CD4-positive, alpha-beta T cell treated with Interleukin-12 subunit alpha and Interleukin-12 subunit beta, for 1 hour (primary cell): ENCODE data around the gene FGFR4.

ENCODE experiments used
- DNase-seq: peaks from one replicate; pipeline ENCODE4 v3.0.0-alpha.2; 2020

The FGFR4 gene

DNA sequence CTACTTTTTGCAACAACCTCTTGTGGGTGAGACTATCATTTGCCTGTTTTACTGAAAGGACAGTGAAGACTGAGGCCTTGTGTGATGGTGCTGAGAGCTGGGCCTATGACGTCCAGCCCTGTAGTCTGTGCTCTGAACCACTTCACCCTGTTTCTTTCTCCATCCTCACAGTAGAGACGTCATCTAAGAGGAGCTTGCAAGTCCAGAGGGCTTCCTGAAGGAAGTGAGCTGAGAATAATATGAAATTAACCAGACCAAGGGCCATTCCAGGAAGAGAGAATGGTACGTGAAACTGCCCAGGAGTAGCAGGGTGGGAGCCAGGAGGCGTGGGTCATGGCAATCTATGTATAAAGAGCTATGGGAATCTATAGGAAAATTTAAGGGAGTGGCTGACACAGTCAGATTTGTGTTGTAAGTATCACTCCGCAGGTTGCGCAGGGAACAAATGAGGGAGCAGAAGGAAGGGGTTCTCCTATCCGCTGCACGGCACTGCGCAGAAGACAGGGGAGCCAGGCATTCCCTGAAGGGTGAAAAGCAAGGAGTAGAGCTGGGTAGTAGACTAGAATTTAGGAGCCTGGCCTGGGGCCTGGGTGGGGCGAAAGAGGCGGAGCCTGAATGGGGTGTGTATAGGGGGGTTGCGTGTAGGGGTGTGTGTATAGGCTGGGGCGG, 596 bp upstream of the FGFR4 start:
- DNase-seq: no peak

DNA sequence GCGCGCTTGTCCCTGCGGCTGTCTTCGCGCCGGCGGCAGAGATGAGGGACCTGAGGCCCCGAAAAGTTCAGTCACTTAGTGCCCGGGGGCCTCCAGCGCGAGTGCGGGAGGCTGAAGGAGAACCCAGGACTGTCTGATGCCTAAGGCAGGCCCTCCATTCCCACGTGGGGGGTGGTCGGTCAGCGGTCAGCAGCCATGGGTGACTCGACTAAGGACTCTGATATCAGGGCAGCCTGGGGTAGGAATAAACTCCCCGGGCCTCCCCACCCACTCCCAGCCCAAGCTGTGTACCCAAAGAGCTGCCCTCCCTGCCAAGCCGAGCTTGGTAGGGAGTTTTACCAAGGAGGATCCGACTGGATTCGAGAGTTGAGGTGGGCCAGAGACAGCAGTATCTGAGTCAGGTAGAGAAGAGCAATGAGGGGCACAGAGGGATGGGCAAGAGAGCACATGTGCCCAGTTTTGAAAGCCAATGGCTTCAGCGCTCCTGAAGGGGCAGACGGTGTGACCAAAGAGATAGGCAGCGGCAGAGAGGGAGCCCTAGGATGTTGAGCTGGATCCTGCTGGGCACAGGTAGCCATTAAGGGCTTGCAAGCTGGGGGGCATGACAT, 787 bp downstream of the FGFR4 start:
- DNase-seq: no peak

DNA sequence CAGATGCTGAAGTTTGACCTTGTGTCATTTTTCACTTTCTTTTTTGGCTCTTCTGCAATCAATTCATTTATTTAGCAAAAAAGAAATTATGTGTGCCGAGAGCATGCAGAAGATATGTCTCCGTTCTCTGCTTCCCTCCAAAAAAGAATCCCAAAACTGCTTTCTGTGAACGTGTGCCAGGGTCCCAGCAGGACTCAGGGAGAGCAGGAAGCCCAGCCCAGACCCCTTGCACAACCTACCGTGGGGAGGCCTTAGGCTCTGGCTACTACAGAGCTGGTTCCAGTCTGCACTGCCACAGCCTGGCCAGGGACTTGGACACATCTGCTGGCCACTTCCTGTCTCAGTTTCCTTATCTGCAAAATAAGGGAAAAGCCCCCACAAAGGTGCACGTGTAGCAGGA, 2.4 kb downstream of the FGFR4 start:
- no peak for DNase-seq

DNA sequence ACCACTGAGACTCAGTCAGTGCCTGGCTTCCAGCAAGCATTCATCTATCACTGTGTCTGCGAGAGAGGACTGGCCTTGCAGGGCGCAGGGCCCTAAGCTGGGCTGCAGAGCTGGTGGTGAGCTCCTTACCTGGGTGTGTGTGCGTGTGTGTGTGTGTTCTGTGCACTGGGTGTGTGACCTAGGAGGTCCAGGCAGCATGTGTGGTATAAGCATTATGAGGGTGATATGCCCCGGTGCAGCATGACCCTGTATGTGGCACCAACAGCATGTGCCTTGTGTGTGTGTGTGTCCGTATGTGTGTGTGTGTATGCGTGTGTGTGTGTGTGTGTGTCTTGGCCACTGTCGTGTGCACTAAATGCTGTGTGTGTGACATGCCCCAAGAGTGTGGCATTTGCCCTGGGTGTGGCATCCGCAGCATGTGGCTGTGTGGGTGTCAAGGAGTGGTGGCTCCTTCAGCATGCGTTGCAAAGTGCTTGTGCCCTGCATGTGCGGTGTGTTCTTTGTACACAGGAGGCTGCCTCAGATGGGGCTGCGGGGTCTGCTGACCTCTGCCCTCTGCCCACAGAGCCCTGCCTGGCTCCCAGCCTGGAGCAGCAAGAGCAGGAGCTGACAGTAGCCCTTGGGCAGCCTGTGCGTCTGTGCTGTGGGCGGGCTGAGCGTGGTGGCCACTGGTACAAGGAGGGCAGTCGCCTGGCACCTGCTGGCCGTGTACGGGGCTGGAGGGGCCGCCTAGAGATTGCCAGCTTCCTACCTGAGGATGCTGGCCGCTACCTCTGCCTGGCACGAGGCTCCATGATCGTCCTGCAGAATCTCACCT, 3.3 kb downstream of the FGFR4 start:
- DNase-seq: no peak

DNA sequence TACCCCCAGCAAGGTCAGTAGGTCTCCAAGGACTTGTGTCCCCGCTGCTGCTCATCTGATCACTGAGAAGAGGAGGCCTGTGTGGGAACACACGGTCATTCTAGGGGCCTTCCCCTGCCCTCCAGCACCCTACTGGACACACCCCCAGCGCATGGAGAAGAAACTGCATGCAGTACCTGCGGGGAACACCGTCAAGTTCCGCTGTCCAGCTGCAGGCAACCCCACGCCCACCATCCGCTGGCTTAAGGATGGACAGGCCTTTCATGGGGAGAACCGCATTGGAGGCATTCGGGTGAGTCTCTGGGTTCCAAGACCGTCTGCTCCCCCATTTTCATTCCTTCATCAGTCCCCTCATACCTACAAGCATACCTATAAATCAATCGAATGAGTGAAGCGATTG, 4.1 kb downstream of the FGFR4 start:
- DNase-seq: no peak

DNA sequence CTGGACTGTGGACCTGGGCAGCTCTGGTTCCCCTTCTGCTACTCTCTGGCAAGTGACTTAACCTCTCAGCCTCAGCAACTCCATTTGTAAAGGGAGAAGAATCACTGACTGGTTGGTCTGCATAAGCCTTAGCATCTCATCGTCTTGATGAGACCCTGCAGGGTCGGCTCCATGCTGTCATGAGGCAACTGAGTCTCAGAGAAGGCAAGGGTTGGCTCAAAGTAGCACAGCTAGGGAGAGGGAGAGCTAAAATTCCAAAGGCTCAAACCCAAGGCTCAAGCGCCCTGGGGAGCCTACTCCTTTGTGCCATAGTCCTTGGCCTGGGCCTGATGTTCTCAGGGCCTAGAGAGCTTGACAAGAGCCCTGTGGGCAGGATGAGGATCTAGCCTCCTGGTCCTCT, 4.5 kb downstream of the FGFR4 start:
- no peak for DNase-seq

DNA sequence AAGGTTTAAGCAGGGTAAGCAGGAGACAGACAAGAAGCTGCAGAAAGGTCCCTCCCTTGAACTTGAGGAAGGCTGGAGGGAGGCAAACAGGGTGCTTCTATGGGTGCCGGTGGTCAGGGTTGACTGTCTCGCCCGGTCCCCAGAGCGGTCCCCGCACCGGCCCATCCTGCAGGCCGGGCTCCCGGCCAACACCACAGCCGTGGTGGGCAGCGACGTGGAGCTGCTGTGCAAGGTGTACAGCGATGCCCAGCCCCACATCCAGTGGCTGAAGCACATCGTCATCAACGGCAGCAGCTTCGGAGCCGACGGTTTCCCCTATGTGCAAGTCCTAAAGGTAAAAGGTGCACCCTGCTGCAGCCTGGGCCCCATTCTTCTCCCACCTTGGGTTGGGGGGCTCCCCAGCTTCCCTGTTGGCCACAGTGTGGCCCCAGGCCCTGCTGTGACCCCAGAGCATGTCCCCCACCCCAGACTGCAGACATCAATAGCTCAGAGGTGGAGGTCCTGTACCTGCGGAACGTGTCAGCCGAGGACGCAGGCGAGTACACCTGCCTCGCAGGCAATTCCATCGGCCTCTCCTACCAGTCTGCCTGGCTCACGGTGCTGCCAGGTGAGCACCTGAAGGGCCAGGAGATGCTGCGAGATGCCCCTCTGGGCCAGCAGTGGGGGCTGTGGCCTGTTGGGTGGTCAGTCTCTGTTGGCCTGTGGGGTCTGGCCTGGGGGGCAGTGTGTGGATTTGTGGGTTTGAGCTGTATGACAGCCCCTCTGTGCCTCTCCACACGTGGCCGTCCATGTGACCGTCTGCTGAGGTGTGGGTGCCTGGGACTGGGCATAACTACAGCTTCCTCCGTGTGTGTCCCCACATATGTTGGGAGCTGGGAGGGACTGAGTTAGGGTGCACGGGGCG, 5.7 kb downstream of the FGFR4 start:
- DNase-seq: no peak

DNA sequence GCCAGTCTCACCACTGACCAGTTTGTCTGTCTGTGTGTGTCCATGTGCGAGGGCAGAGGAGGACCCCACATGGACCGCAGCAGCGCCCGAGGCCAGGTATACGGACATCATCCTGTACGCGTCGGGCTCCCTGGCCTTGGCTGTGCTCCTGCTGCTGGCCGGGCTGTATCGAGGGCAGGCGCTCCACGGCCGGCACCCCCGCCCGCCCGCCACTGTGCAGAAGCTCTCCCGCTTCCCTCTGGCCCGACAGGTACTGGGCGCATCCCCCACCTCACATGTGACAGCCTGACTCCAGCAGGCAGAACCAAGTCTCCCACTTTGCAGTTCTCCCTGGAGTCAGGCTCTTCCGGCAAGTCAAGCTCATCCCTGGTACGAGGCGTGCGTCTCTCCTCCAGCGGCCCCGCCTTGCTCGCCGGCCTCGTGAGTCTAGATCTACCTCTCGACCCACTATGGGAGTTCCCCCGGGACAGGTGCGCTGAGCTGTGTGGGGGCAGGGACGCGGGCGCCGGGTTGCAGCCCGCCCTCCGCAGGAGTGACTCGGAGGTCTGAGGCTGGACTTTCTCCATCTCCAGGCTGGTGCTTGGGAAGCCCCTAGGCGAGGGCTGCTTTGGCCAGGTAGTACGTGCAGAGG, 6.5 kb downstream of the FGFR4 start:
- DNase-seq: no peak

DNA sequence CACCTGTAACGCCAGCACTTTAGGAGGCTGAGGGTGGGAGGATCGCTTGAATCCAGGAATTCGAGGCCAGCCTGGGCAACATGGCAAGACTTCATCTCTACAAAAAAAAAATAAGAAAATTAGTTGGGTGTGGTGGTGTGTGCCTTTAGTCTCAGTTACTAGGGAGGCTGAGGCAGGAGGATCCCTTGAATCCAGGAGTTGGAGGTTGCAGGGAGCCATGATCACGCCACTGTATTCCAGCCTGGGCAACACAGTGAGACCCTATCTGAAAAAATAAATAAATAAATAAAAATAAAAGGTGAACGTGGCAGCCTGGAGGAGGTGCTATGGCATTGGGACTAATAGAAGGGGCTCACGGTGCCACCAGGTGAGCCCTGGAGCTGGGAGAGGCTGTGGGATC, 7.1 kb downstream of the FGFR4 start:
- DNase-seq: no peak

DNA sequence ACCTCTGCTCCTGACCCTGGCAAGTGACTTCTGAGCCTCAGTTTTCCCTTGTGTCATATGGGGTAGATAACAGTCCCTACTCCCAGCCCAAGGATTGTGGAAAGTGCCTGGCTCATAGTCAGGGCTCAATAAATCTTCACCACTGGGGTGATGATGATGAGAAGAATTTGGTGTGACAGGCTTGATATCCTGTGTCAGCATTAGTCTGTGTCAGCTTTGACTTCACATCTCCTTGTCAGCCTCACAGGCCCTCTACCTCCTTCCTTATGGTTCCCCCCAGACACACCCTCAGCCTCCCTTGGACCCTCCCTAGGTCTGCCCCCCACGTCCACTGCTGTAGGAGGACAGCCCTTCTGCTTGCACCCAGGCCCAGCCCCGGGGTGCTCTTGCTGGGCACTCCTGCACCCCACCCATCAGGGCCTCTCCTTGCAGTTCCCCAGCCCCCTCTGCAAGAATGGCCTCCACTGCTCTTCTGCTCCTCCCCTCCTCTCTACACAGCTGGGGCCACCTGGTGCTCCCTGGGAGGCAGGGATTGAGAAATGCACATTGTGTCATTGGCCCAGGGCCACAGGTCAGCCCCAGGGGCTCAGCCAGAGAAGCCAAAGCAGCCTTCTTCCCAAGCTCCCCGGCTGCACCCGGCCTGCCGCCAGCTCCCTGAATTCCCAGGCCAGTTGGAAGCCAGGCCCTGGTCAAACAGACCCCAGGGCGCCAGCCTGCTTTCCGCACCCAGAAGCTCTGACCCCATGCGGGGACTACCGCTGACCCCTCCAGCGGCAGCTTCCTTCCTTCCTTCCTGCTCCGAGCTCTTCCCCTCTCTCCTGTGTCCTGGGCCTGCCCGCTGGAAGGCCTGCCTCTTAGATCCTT, 7.7 kb downstream of the FGFR4 start:
- no peak for DNase-seq

DNA sequence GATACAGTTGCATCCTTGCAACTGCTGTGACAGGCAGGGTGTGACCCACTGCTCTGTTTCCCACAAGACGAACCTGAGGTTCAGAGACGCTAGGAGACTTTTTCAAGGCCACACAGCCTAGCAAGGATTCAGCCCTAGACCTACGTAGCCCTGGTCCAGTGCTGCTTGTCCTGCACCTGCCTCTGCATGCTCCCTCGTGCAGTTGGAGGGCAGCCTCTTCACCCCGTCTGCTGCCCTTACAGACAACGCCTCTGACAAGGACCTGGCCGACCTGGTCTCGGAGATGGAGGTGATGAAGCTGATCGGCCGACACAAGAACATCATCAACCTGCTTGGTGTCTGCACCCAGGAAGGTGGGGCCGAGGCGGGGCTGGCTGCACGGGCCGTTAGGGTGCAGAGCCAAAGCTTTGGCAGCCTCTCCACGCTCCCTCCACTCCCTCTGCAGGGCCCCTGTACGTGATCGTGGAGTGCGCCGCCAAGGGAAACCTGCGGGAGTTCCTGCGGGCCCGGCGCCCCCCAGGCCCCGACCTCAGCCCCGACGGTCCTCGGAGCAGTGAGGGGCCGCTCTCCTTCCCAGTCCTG, 8.5 kb downstream of the FGFR4 start:
- DNase-seq: no peak

DNA sequence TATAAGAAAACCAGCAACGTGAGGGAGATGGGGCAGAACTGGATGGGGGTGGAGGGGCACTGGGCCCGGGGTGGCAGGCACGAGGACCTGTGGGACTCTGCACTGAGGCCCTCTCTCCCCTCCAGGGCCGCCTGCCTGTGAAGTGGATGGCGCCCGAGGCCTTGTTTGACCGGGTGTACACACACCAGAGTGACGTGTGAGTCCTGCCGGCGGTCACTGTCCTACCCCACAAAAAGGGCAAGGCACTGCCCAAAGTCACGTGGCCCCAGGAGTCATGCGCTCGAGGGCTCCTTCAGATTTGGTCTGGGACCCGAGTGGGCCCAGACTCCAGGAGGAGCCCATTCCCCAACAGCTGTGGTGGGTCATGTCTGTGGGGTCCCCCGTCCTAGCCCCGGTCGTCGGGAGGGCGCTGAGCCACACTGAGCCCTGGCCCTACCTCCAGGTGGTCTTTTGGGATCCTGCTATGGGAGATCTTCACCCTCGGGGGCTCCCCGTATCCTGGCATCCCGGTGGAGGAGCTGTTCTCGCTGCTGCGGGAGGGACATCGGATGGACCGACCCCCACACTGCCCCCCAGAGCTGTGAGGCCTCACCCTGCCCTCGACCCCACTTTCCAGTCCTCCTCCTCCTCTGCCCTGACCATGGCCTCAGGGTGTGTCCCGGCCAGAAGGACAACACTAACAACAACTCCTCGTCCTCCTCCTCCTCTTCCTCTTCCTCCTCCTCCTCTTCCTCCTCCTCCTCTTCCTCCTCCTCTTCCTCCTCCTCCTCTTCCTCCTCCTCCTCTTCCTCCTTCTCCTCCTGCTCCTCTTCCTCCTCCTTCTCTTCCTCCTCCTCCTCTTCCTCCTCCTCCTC, 9.7 kb downstream of the FGFR4 start:
- no peak for DNase-seq

DNA sequence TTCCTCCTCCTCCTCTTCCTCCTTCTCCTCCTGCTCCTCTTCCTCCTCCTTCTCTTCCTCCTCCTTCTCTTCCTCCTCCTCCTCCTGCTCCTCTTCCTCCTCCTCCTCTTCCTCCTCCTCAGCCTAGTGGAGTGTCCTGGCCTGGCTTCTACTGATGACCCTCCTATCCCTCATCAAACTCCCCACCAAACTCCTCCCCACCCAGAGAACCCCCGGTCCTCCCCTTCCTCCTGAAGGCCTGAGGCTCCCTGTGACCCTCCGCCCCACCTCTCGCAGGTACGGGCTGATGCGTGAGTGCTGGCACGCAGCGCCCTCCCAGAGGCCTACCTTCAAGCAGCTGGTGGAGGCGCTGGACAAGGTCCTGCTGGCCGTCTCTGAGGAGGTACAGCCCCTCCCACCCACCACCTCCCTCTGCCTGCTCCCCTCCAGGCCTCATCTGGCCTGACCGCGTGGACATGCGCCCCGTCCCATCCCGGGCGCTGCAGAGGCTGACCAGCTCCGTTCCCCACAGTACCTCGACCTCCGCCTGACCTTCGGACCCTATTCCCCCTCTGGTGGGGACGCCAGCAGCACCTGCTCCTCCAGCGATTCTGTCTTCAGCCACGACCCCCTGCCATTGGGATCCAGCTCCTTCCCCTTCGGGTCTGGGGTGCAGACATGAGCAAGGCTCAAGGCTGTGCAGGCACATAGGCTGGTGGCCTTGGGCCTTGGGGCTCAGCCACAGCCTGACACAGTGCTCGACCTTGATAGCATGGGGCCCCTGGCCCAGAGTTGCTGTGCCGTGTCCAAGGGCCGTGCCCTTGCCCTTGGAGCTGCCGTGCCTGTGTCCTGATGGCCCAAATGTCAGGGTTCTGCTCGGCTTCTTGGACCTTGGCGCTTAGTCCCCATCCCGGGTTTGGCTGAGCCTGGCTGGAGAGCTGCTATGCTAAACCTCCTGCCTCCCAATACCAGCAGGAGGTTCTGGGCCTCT, 10.6 kb downstream of the FGFR4 start:
- DNase-seq: no peak

DNA sequence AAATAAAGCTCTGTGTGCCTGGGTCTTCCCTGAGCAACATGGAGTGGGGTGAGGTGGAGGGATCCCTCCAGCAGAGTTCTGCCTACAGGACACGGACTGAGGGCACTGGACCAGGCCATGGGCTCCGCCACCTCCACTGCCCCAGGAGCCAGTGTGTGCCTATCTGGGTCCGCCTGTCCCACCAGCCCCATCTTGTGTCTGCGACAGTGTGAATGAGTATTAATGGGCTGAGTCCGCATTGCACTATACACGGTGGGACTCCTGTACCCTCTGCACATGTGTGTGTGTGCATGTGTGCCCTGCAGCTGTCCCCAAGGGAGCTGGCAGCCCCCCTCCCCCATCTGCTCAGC, 11.4 kb downstream of the FGFR4 start:
- no peak for DNase-seq

DNA sequence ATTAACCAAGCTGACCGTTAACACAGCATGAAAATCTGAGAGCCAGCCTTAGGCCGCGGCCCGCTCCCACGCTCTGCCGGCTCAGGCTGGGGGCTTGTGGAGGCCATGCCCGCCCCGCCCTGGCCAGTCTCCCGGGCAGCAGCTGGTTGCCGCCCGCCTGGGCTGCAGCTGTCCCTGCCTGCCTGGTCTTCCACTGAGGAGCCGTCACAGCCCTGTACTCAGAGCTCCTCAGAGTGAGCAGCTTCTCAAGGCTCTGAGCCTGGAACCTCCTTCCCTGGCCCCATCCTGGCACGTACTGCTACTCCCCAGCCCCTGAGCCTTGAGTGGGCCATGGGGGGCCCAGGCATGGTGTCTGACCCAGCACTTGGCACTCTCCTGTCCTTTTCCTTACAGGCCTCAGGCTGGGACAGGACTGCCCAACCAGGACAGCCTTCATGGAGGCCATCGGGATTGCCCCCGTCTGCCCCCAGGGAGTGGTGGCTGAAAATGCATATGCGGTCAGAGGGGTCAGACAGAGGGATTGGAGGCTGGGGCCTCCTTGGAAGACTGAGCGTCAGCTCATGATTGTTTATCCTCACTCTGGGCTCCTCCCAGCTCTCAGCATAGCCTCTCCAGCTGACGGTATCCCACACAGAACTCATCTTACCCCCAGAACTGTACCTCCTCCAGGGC, 11.9 kb downstream of the FGFR4 start:
- no peak for DNase-seq

DNA sequence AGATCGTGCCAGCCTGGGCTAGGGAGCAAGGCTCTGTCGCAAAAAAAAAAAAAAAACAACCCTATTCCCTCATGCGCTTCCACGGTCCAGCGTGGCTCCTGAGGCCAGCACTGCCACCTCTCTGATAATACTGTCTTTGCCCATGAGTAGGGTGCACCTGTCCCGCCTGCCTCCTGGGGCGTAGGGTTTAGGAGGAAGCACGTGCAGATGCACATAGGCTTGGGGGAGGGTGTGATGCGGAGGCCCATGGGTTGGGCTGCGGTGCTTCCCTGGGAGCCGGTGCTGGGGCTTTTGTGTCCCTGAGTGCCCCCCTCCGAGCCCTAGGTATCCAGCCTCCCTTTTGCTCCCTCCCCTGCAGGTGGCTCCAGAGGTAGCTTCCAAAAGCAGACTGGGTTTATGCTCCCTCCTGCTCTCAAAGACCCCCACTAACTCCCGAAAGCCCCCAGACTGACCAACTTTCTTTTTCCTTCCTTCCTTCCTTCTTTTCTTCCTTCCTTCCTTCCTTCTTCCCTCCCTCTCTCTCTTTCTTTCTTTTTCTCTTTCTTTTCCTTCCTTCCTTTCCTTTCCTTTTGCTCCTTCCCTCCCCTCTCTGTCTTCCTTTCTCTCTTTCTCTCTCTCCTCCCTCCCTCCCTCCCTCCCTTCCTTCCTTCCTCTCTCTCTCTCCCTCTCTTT, 12.8 kb downstream of the FGFR4 start:
- no peak for DNase-seq

DNA sequence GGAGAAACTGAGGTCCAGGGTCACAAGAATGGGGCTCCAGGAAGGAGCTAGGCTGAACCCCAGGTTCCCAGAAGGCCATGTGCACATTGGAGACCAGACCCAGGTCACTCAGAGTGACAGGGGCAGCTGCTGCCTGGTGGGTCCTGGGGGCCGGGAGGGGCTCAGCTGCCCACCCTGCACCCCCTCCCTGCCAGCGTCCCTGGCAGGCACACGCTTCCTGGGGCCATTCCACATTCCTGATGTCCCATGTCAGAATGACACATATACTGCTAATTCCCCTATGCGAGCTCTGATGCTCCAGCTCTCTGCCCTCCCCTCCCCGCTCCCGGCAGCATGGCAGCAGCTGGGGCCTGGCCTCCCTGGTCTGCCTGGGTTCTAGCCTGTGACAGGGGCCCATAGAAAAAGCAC, 14.0 kb downstream of the FGFR4 start:
- DNase-seq: no peak
